Coronary artery (tissue), 2 donors: ENCODE results near the gene CATSPERB.
"Not testable (repeated sequence)": the region's sequence is repeated elsewhere in the genome, so short reads cannot be mapped to it uniquely, and the experiment has no call there.

ENCODE experiments used
- DNase-seq: peaks from one replicate; pipeline ENCODE4 v3.0.0-alpha.2; 2017; ENCODE audit warnings: low spot score
- H3K27ac ChIP-seq, 2 donors: fragments of 200-600 bp; sonication (generic); one replicate each; pipeline ENCODE4 v1.5.1; 2016 to 2019
- H3K4me3 ChIP-seq: fragments of 200-600 bp; sonication (generic); 2 replicates; pipeline ENCODE4 v1.5.1; 2016; ENCODE audit warnings: mild to moderate bottlenecking, moderate library complexity
- TF ChIP-seq, protein P1 (sequence below): fragments of 200-600 bp; sonication (generic); IDR thresholded peaks from one replicate; pipeline ENCODE4 v1.5.1; 2019; ENCODE audit warnings: antibody characterized with exemption

Gene CATSPERB

GRCh38 chr14:91611528-91611927 lies 120.4 kb downstream of the CATSPERB start:
- Histone ChIP-seq H3K4me3 (no peak overlapping the region), H3K27ac (no peak overlapping the region)
- TF ChIP-seq, protein P1, sequence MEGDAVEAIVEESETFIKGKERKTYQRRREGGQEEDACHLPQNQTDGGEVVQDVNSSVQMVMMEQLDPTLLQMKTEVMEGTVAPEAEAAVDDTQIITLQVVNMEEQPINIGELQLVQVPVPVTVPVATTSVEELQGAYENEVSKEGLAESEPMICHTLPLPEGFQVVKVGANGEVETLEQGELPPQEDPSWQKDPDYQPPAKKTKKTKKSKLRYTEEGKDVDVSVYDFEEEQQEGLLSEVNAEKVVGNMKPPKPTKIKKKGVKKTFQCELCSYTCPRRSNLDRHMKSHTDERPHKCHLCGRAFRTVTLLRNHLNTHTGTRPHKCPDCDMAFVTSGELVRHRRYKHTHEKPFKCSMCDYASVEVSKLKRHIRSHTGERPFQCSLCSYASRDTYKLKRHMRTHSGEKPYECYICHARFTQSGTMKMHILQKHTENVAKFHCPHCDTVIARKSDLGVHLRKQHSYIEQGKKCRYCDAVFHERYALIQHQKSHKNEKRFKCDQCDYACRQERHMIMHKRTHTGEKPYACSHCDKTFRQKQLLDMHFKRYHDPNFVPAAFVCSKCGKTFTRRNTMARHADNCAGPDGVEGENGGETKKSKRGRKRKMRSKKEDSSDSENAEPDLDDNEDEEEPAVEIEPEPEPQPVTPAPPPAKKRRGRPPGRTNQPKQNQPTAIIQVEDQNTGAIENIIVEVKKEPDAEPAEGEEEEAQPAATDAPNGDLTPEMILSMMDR, result no peak
- no peak for DNase-seq

- TF ChIP-seq, protein P1, result no peak
- Histone ChIP-seq H3K4me3 (no peak overlapping the region), H3K27ac (no peak overlapping the region)
- no peak for DNase-seq
Measured at GRCh38 chr14:91609161-91609560, 122.7 kb downstream of the CATSPERB start.

GRCh38 chr14:91607322-91608047 lies 124.4 kb downstream of the CATSPERB start:
- H3K27ac ChIP-seq, result no peak overlapping the region
- no peak overlapping the region for H3K4me3 ChIP-seq
- DNase-seq, result no peak
- TF ChIP-seq, protein P1, result no peak

DNA sequence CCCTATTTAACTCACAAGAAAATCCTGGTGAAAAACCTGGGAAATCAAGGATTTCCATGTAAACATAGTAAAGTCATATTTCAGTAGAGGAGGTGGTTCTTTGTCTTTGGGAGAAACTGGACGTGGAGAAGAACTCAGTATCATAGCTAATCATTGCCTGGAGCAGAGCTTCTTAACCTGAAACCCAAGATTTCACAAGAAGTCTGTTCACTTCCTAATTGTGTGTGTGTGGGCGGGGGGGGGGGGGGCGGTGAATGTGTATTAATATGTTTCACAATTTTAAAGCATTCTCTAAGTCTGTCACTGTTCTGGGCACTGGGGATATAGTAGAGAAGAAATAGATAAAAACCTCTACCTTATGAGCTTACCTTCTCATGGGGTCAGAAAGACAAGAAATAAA lies 125.0 kb downstream of the CATSPERB start:
- Histone ChIP-seq H3K27ac (no peak overlapping the region), H3K4me3 (no peak overlapping the region)
- DNase-seq, result no peak
- TF ChIP-seq, protein P1, result no peak

DNA sequence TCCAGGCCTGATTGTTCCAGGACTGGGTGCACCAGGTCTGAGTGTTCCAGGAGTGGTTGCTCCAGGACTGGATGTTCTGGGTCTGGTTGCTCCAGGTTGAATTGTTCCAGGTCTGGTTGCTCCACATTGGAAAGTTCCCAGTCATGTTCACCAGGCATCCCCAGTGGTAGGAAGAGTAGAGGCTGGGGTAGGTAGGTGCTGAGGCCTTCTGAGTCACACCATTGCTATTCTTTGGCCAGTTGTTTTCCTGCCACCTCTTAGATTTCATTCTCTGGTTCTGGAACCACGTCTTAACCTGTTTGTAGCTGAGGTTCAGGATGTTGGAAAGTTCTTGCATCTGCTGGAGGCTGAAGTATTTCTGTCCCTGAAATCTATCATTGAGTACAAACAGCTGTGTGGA lies 127.3 kb downstream of the CATSPERB start:
- H3K27ac ChIP-seq, DNase-seq: not testable (repeated sequence)

DNA sequence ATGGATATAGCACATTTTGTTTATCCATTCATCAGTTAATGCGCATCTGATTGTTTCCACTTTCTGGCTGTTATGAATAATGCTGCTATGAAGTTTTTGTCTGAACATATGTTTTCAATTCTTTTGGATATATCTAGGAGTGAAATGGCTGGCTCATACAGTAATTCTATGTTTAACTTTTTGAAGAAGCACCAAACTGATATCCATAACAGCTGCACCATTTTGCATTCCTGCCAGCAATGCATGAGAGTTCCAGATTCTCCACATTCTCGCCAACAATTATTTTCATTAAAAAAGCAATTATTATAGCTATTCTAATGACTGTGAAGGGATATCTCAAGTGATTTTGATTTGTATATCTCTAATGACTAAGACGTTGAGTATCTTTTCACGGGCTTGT lies 131.9 kb downstream of the CATSPERB start:
- TF ChIP-seq, protein P1, result no peak
- no peak for DNase-seq
- H3K4me3 ChIP-seq, result no peak overlapping the region
- H3K27ac ChIP-seq, result no peak overlapping the region

More for the DNA sequence above, 127.3 kb downstream of the CATSPERB start:
- H3K4me3 ChIP-seq, result not testable (repeated sequence)

DNA sequence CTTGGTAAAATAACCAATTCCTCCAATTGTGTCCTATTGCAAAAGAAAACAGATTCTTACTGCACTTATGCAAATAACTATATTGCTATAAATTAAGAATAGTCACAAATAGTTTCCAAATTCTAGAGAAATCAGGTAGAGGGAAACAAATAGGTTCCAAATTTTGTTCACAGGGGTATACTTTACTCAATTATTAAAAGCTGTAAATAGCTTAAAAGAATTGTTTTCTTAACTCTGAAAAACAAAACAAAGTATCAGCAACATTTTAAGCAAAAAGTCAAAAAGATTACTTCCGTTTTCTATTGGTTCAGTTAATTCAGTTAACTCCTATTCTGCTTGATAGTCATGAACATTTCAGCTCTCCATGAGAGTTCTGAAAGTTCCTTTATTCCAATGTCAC lies 136.2 kb downstream of the CATSPERB start:
- H3K4me3 ChIP-seq, result no peak overlapping the region
- TF ChIP-seq, protein P1, result no peak
- no peak overlapping the region for H3K27ac ChIP-seq
- no peak for DNase-seq

- H3K27ac ChIP-seq, H3K4me3 ChIP-seq, DNase-seq: not testable (repeated sequence)
Measured at GRCh38 chr14:91593957-91594356, 137.9 kb downstream of the CATSPERB start.
